Fibroblast of the aortic adventitia (primary cell): ENCODE results near the gene HMGN1. TPM values are rescaled to one million over a fixed set of nuclear protein-coding genes. Genes with fewer than 3 reads are reported as not detected.

ENCODE experiments used
- DNase-seq: peaks from one replicate; pipeline ENCODE4 v3.0.0-alpha.2; 2010; ENCODE audit warnings: low read depth
- H3K4me3 ChIP-seq: 2 replicates; pipeline ENCODE4 v1.5.1; 2011; ENCODE audit warnings: low read depth, mild to moderate bottlenecking, control low read depth, low read length, moderate library complexity
- CTCF ChIP-seq: IDR thresholded peaks from 2 replicates; pipeline ENCODE4 v1.5.1; 2011; ENCODE audit warnings: mild to moderate bottlenecking, low read length, control low read depth, inconsistent platforms; ENCODE audit not compliant: insufficient read depth
- total RNA-seq: library from RNA; depleted of rRNA; stranded (reverse); fragments of >200 nt; gene quantifications from 2 replicates; pipeline ENCODE4 v1.2.3, GENCODE V29; 2012; ENCODE audit warnings: low replicate concordance

HMGN1 gene
- total RNA-seq, 1 donor = 165 TPM

DNA sequence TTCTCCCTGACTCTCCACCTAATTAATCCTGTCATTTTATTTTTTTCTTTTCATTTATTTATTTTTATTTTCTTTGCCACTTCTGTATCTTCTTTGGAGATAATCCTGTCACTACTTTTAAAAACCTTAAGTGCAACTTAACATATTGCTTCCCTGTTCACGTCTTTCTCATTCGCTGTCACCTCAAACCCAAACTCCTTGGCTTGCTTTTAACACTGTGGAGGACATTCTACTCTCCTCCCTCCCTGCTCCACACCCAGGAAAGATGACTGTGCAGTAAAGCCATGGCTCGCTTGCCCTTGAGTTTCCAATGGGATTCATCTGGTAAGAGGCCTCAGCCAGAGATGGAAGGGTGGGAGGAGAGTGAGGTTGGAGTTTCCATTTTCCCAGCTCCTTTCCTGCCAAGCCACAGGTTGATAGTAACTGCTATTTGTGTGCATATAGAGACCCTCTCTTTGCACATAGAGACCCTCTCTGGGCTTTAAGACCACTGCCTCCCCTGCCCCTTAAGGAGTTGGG, 29.0 kb downstream of the HMGN1 start:
- H3K4me3 ChIP-seq = no peak overlapping the region
- DNase-seq = peak; percentile 48
- TF ChIP-seq CTCF = no peak

GRCh38 chr21:39319251-39319756, 29.6 kb downstream of the HMGN1 start:
- no peak for TF ChIP-seq CTCF
- no peak overlapping the region for H3K4me3 ChIP-seq
- DNase-seq = peak; percentile 57

DNA sequence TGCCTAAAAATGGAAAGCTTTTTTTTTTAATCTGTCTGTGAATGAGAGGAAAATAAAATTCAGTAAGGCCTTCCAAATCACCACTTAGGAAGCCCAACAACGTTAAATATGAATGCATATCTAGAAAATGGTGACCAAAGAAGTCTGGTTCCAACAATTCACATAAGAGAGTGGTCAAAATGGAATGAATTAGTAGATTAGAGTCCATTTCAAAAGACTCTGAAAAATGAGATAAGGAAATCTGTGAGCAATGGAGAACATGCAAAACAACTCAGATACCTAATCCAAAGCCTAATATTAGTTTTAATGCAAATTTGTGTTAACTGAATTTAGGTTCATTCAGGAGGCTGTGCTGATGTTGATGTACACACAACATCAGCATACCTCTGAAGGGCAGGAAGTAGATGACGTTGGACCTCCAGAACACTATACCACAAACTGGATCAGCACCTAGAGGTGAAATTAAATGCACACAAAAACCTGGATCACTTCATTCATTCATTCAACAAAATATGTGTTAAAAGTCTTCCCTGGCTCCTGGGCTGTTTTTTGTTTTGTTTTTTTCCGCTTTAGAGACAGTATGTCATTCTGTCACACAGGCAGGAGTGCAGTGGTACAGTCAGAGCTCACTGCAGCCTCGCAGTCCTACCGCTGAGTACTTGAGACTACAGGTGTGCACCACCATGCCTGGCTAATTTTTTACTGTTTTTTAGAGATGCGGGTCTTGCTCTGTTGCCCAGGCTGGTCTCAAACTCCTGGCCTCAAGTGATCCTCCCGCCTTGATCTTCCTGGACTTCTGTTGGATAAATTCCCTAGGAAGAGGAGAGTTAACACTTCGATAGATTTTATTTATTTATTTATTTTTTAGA, 30.6 kb downstream of the HMGN1 start:
- peak; percentile 55 for DNase-seq
- H3K4me3 ChIP-seq = no peak overlapping the region
- no peak for TF ChIP-seq CTCF

DNA sequence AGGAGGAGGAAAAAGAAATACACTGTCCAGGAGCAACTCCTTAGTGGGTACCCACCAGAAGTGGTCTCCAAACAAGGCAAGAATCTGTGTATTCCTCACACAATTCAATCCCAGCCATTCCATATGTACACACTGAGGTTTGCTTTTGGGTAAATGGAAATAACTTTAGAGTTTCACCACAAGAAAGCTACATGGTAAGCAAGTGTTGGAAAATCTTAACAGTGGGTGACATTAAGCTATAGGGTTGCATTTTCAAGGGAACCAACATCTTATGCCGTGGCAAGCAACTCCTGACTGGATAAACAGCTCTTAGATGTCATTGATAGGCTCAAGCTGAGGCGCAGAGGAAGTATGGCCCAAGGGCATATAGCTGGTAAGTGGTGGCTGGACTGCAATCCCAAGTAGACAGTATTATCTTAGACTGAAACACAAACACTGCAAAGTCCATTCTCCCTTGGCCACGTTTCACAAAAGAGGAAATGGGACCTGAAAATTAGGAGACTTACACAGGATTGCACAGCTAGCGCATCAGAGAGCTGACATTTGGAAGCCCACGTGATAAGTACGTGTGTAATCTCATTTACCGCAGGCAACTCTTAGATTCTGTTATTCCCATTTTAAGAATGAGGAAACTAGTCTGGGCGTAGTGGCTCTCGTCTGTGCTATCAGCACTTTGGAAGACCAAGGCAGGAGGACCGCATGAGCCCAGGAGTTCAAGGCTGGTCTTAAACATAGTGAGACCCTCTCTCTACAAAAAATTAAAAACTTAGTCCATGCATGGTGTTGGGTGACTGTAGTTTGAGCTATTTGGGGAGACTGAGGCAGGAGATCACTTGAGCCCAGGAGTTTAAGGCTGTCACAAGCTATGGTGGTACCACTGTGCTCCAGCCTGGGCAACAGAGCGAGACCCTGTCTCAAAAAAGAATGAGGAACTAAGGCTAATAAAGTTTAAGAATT, 31.5 kb downstream of the HMGN1 start:
- no peak overlapping the region for H3K4me3 ChIP-seq
- DNase-seq = no peak

DNA sequence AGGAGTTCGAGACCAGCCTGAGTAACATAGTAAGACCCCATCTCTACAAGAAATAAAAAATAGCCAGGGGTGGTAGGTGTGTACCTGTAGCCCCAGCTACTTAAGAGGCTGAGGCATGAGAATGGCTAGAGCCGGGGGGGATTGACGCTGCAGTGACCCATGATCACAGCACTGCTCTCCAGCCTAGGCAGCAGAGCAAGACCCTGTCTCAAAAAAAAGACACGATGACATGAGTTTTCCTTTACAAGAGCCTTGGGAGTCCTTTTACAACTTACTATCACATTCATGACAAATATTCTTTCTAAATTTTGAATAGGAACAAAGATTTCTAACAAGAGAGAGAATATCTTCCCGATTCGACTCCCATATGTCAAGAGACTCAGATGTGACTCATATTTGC, 32.2 kb downstream of the HMGN1 start:
- H3K4me3 ChIP-seq = no peak overlapping the region
- DNase-seq = no peak
- TF ChIP-seq CTCF = no peak

More for the DNA sequence above, 31.5 kb downstream of the HMGN1 start:
- TF ChIP-seq CTCF = no peak

- no peak overlapping the region for H3K4me3 ChIP-seq
- no peak for DNase-seq
- no peak for TF ChIP-seq CTCF
These were observed 33.1 kb downstream of the HMGN1 start for GRCh38 chr21:39315603-39316445.
